ENCODE measurements around the gene ZMIZ1. TPM values are rescaled to one million over a fixed set of nuclear protein-coding genes. Genes with fewer than 3 reads are reported as not detected.

The ZMIZ1 gene
- polyA plus RNA-seq, 1 experiment, result 7.6 TPM

DNA sequence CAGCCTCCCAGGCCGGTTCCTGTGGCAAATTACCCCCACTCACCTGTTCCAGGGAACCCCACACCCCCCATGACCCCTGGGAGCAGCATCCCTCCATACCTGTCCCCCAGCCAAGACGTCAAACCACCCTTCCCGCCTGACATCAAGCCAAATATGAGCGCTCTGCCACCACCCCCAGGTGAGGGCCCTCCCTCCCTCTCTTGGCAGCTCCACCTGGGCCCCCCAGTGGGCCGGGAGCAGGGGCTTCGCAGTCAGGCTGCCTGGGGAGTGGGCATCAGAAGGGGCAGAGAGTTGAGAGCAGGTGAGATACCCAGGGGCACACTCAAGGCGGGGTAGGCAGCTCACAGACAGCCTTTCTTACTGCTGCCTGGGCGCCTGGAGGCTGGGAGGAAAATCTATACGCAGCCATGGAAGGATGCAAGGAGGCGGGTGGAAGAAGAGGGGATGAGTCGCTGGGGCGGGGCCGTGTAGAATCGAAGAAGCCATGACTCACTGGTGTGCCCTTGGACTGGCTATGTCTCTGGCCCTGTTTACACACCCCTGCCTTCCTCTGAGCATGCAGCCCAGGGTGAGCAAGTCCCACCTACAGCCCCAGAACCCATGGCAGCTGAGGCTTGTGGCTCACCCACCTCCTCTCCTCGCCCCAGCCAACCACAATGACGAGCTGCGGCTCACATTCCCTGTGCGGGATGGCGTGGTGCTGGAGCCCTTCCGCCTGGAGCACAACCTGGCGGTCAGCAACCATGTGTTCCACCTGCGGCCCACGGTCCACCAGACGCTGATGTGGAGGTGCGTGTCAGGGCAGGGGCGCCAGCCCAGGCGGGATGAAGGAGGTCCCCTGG, 229.9 kb downstream of the ZMIZ1 start:
- ChIA-PET POLR2A (interaction anchor here (0.6 to 1.7 kb wide), 3 partner anchors 15 to 49 kb away, joined by 3 to 8 read pairs (median 5); no protein-coding TSS in a partner anchor), CTCF (no interaction called here)
- Histone ChIP-seq H3K27ac (ENCODE audit: low read depth, low read length) (peak overlapping the region; percentile 98), H3K27me3 (ENCODE audit: control insufficient read depth, insufficient read depth, low read length) (no peaks in the 10 kb centered on the region), H3K9me3 (ENCODE audit: control insufficient read depth, insufficient read depth, low read length) (no peaks in the 10 kb centered on the region; the same call in 1 of the 2 replicates), H3K4me3 (ENCODE audit: low read depth, low read length) (no peak overlapping the region)
- no peak for TF ChIP-seq CTCF (IDR thresholded peaks at IDR 0.05; ENCODE audit: low read depth, low read length)
- DNase-seq (ENCODE audit: low read depth, low spot score), result peak; percentile 91

- no peak for TF ChIP-seq CTCF (IDR thresholded peaks at IDR 0.05; ENCODE audit: low read depth, low read length)
- no peaks in the 10 kb centered on the region; the same call in 1 of the 2 replicates for H3K9me3 ChIP-seq (ENCODE audit: control insufficient read depth, insufficient read depth, low read length)
- H3K4me3 ChIP-seq (ENCODE audit: low read depth, low read length), result no peak overlapping the region
- CTCF ChIA-PET, result interaction anchor here (0.8 kb wide), 1 partner anchor 1252 kb away, joined by 3 read pairs; no protein-coding TSS in a partner anchor
- H3K27me3 ChIP-seq (ENCODE audit: control insufficient read depth, insufficient read depth, low read length), result no peaks in the 10 kb centered on the region
- H3K27ac ChIP-seq (ENCODE audit: low read depth, low read length), result peak overlapping the region; percentile 98
- POLR2A ChIA-PET, result interaction anchor here (0.6 to 1.7 kb wide), 3 partner anchors 16 to 48 kb away, joined by 3 to 8 read pairs (median 5); no protein-coding TSS in a partner anchor
- DNase-seq (ENCODE audit: low read depth, low spot score), result peak; percentile 41
Observed at GRCh38 chr10:79299397-79300241, 230.9 kb downstream of the ZMIZ1 start.

- CTCF ChIA-PET, result no interaction called here
Observed at GRCh38 chr10:79300711-79301110, 231.9 kb downstream of the ZMIZ1 start.

DNA sequence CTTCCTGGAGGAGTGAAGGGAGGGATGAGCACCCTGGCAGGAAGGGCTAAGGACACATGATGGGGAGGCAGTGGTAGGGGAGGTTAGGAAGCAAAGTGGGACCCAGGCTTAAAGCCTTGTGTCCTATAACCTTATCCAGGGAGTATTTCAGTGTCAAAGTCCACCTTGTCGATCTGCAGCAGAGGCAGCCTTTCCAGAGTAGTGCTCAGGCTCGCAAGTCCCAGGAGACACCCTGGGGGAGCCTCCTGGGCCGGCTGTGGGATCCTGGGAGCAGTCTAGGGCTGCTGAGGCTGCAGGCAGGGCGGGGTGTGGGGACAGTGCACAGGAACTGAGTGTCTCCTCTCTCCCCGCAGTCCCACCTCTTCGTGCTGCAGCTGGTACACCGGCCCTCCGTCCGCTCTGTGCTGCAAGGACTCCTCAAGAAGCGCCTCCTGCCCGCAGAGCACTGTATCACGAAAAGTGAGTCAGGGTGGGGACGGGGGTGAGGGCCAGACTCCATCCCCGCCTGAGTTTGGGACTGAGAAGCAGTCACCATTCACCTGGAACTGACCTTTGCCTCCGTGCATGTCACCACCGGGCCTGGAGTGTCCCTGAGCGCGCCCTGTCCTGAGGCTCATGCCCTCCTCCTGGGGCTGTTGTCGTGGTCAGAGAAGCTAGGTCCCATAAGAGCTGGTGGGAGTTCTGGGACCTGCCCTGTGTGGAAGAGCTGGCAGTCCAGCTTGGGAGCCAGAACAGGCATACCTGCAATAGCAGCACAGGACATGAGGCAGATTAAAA, 233.2 kb downstream of the ZMIZ1 start:
- H3K27ac ChIP-seq (ENCODE audit: low read depth, low read length), result no peak overlapping the region
- ChIA-PET POLR2A (interaction anchor here (0.6 kb wide), 1 partner anchor 15 kb away, joined by 3 read pairs; no protein-coding TSS in a partner anchor), CTCF (no interaction called here)

More at GRCh38 chr10:79300711-79301110, 231.9 kb downstream of the ZMIZ1 start:
- Histone ChIP-seq H3K27ac (ENCODE audit: low read depth, low read length) (no peak overlapping the region), H3K4me3 (ENCODE audit: low read depth, low read length) (no peak overlapping the region), H3K9me3 (ENCODE audit: control insufficient read depth, insufficient read depth, low read length) (no peaks in the 10 kb centered on the region; the same call in 1 of the 2 replicates), H3K27me3 (ENCODE audit: control insufficient read depth, insufficient read depth, low read length) (no peaks in the 10 kb centered on the region)
- no peak for DNase-seq (ENCODE audit: low read depth, low spot score)
- POLR2A ChIA-PET, result no interaction called here
- no peak for TF ChIP-seq CTCF (IDR thresholded peaks at IDR 0.05; ENCODE audit: low read depth, low read length)

More for the DNA sequence above, 233.2 kb downstream of the ZMIZ1 start:
- Histone ChIP-seq H3K4me3 (ENCODE audit: low read depth, low read length) (no peak overlapping the region), H3K27me3 (ENCODE audit: control insufficient read depth, insufficient read depth, low read length) (no peaks in the 10 kb centered on the region), H3K9me3 (ENCODE audit: control insufficient read depth, insufficient read depth, low read length) (no peaks in the 10 kb centered on the region; the same call in 1 of the 2 replicates)
- no peak for TF ChIP-seq CTCF (IDR thresholded peaks at IDR 0.05; ENCODE audit: low read depth, low read length)
- no peak for DNase-seq (ENCODE audit: low read depth, low spot score)
